Measurements from ENCODE around the gene DDTL. TPM values are rescaled to one million over a fixed set of nuclear protein-coding genes. Genes with fewer than 3 reads are reported as not detected.
A peak's percentile ranks its signal among the peaks of the same experiment; 100 is the strongest.
"Not testable (repeated sequence)": the region's sequence is repeated elsewhere in the genome, so short reads cannot be mapped to it uniquely, and the experiment has no call there.

Gene DDTL
- total RNA-seq, 1 experiment from 2014 or later = not detected

- peaks cover 20% of the 10 kb centered on the region for H3K36me3 ChIP-seq (ENCODE audit: insufficient read depth, low read length, poor library complexity, severe bottlenecking)
- intact Hi-C loops (cut with micrococcal nuclease; ENCODE audit: unreplicated experiment); CTCF ChIA-PET; POLR2A ChIA-PET (ENCODE audit: low non-redundant PET); H3K27ac ChIP-seq (ENCODE audit: low read depth, low read length, poor library complexity, severe bottlenecking); H3K27me3 ChIP-seq (replicated peaks; ENCODE audit: insufficient read depth, low read depth, low read length, poor library complexity); DNase-seq (ENCODE audit: low spot score); H3K9me3 ChIP-seq (ENCODE audit: low read depth, low read length, poor library complexity, severe bottlenecking); H3K4me1 ChIP-seq (ENCODE audit: insufficient read depth, low read length, poor library complexity, severe bottlenecking); H3K4me3 ChIP-seq (ENCODE audit: low read depth, low read length, poor library complexity, severe bottlenecking): not testable (repeated sequence)
- BruUV-seq (replicated peaks) = TSS peak; percentile 83
Measured at GRCh38 chr22:23974836-23975352, 8.2 kb downstream of the DDTL start.

GRCh38 chr22:23977304-23977703 lies 10.6 kb downstream of the DDTL start:
- DNase-seq (ENCODE audit: low spot score); H3K36me3 ChIP-seq (ENCODE audit: insufficient read depth, low read length, poor library complexity, severe bottlenecking); BruUV-seq (replicated peaks); H3K27ac ChIP-seq (ENCODE audit: low read depth, low read length, poor library complexity, severe bottlenecking); H3K27me3 ChIP-seq (replicated peaks; ENCODE audit: insufficient read depth, low read depth, low read length, poor library complexity); POLR2A ChIA-PET (ENCODE audit: low non-redundant PET); H3K4me3 ChIP-seq (ENCODE audit: low read depth, low read length, poor library complexity, severe bottlenecking); intact Hi-C loops (cut with micrococcal nuclease; ENCODE audit: unreplicated experiment); H3K9me3 ChIP-seq (ENCODE audit: low read depth, low read length, poor library complexity, severe bottlenecking); CTCF ChIA-PET; H3K4me1 ChIP-seq (ENCODE audit: insufficient read depth, low read length, poor library complexity, severe bottlenecking): not testable (repeated sequence)

DNA sequence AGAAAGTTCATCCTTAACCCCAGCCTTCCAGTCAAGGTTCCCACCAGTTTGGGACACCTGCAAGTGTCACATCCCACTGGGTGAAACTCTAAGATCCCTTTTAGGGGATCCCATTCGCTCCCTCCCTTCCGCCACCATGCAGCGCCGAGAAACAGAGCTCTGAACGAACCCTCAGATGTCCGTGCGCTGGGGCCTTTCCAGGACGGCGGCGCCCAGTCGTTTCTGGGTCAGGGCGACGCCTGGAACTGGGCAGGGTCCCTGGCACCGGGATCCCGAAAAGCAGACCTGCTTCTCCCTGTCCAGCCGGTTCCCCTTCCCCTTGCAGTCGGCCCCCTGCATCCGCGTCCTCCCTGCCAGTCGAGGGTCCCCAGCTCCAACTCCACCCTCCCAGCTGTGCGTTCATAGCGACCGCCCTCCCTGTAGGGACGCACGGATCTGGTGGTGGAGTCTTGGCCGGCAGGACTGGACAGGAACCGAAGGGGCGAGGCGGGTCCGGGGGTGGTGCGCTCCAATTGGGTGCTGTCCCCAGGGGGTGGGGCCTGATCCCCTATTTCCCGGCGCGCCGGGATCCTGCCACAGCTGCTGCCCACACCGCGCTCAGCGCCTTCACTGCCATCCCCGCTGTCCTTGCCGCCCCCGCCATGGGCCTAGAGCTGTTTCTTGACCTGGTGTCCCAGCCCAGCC lies 13.0 kb downstream of the DDTL start, which contains the start of gene GSTT2:
Gene GSTT2, plus strand, starts transcription at position 578 of the 684 bp plus-strand sequence.
- H3K36me3 ChIP-seq (ENCODE audit: insufficient read depth, low read length, poor library complexity, severe bottlenecking); intact Hi-C loops (cut with micrococcal nuclease; ENCODE audit: unreplicated experiment); H3K27me3 ChIP-seq (replicated peaks; ENCODE audit: insufficient read depth, low read depth, low read length, poor library complexity); H3K4me3 ChIP-seq (ENCODE audit: low read depth, low read length, poor library complexity, severe bottlenecking); BruUV-seq (replicated peaks); H3K27ac ChIP-seq (ENCODE audit: low read depth, low read length, poor library complexity, severe bottlenecking); CTCF ChIA-PET; POLR2A ChIA-PET (ENCODE audit: low non-redundant PET); H3K4me1 ChIP-seq (ENCODE audit: insufficient read depth, low read length, poor library complexity, severe bottlenecking); H3K9me3 ChIP-seq (ENCODE audit: low read depth, low read length, poor library complexity, severe bottlenecking); DNase-seq (ENCODE audit: low spot score): not testable (repeated sequence)

- DNase-seq (ENCODE audit: low spot score); H3K36me3 ChIP-seq (ENCODE audit: insufficient read depth, low read length, poor library complexity, severe bottlenecking); H3K9me3 ChIP-seq (ENCODE audit: low read depth, low read length, poor library complexity, severe bottlenecking); H3K4me1 ChIP-seq (ENCODE audit: insufficient read depth, low read length, poor library complexity, severe bottlenecking); H3K27ac ChIP-seq (ENCODE audit: low read depth, low read length, poor library complexity, severe bottlenecking); H3K27me3 ChIP-seq (replicated peaks; ENCODE audit: insufficient read depth, low read depth, low read length, poor library complexity); intact Hi-C loops (cut with micrococcal nuclease; ENCODE audit: unreplicated experiment); POLR2A ChIA-PET (ENCODE audit: low non-redundant PET); CTCF ChIA-PET; BruUV-seq (replicated peaks); H3K4me3 ChIP-seq (ENCODE audit: low read depth, low read length, poor library complexity, severe bottlenecking): not testable (repeated sequence)
Measured at GRCh38 chr22:23980567-23980966, 13.9 kb downstream of the DDTL start.

GRCh38 chr22:23984430-23984829 lies 17.7 kb downstream of the DDTL start:
- Histone ChIP-seq H3K4me3 (ENCODE audit: low read depth, low read length, poor library complexity, severe bottlenecking) (no peak overlapping the region), H3K4me1 (ENCODE audit: insufficient read depth, low read length, poor library complexity, severe bottlenecking) (no peaks in the 10 kb centered on the region), H3K27me3 (replicated peaks; ENCODE audit: insufficient read depth, low read depth, low read length, poor library complexity) (no peaks in the 10 kb centered on the region), H3K36me3 (ENCODE audit: insufficient read depth, low read length, poor library complexity, severe bottlenecking) (no peaks in the 10 kb centered on the region), H3K27ac (ENCODE audit: low read depth, low read length, poor library complexity, severe bottlenecking) (no peak overlapping the region), H3K9me3 (ENCODE audit: low read depth, low read length, poor library complexity, severe bottlenecking) (no peaks in the 10 kb centered on the region)
- ChIA-PET POLR2A (ENCODE audit: low non-redundant PET) (no interaction called here), CTCF (no interaction called here)
- no peak for DNase-seq (ENCODE audit: low spot score)
- TF ChIP-seq CTCF (conservative IDR thresholded peaks at IDR 0.05; ENCODE audit: low read depth, low read length) (no peak), EZH2 (IDR thresholded peaks at IDR 0.05; ENCODE audit: borderline replicate concordance, low read depth, low read length, poor library complexity, severe bottlenecking) (no peak)
- BruUV-seq (replicated peaks) = no TSS peak
- intact Hi-C loops (cut with micrococcal nuclease; ENCODE audit: unreplicated experiment) = no loop called here

GRCh38 chr22:23986089-23986488 lies 19.4 kb downstream of the DDTL start:
- H3K4me3 ChIP-seq (ENCODE audit: low read depth, low read length, poor library complexity, severe bottlenecking); CTCF ChIA-PET; H3K36me3 ChIP-seq (ENCODE audit: insufficient read depth, low read length, poor library complexity, severe bottlenecking); H3K9me3 ChIP-seq (ENCODE audit: low read depth, low read length, poor library complexity, severe bottlenecking); POLR2A ChIA-PET (ENCODE audit: low non-redundant PET); DNase-seq (ENCODE audit: low spot score); H3K27me3 ChIP-seq (replicated peaks; ENCODE audit: insufficient read depth, low read depth, low read length, poor library complexity); BruUV-seq (replicated peaks); intact Hi-C loops (cut with micrococcal nuclease; ENCODE audit: unreplicated experiment); H3K4me1 ChIP-seq (ENCODE audit: insufficient read depth, low read length, poor library complexity, severe bottlenecking); H3K27ac ChIP-seq (ENCODE audit: low read depth, low read length, poor library complexity, severe bottlenecking): not testable (repeated sequence)

DNA sequence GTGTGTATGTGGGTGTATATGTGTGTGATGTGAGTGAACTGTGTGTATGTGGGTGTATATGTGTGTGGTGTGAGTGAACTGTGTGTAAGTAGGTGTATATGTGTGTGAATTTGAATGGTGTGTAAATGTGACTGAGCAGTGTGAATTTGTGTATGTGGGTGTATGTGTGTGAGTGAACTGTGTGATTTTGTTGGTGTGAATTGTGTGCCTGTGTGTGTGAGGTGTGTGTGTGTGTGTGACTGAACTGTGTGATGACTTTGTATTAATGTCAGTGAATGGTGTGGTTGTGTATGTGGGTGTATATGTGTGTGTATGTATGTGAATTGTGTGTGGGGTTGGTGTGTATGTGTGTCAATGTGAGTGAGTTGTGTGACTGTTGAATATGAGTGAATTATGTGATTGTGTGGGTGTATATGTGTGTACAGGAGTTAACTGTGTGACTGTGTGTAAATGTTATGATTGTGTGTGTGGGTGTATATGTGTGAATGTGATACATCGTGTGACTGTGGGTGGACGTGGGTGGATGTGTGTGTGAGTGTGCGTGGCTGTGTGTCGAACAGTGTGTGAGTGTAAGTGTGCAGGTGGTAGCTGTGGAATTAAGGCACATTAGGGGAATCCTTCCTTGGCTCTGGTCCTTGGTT lies 20.0 kb downstream of the DDTL start:
- H3K4me1 ChIP-seq (ENCODE audit: insufficient read depth, low read length, poor library complexity, severe bottlenecking); POLR2A ChIA-PET (ENCODE audit: low non-redundant PET); H3K27me3 ChIP-seq (replicated peaks; ENCODE audit: insufficient read depth, low read depth, low read length, poor library complexity); H3K4me3 ChIP-seq (ENCODE audit: low read depth, low read length, poor library complexity, severe bottlenecking); CTCF ChIA-PET; BruUV-seq (replicated peaks); H3K27ac ChIP-seq (ENCODE audit: low read depth, low read length, poor library complexity, severe bottlenecking); H3K9me3 ChIP-seq (ENCODE audit: low read depth, low read length, poor library complexity, severe bottlenecking); intact Hi-C loops (cut with micrococcal nuclease; ENCODE audit: unreplicated experiment); DNase-seq (ENCODE audit: low spot score); H3K36me3 ChIP-seq (ENCODE audit: insufficient read depth, low read length, poor library complexity, severe bottlenecking): not testable (repeated sequence)

Data from A673 (cell line).